Neuronal stem cell (in vitro differentiated cells): ENCODE results near the gene MRPL33.
A peak's percentile ranks its signal among the peaks of the same experiment; 100 is the strongest.

ENCODE experiments used
- DNase-seq: peaks from one replicate; pipeline ENCODE4 v3.0.0-alpha.2; 2013; ENCODE audit warnings: low spot score
- H2AFZ ChIP-seq: one replicate; pipeline ENCODE4 v1.6.1; 2013; ENCODE audit warnings: mild to moderate bottlenecking, low read length, inconsistent platforms
- H2AK5ac ChIP-seq: 2 replicates; pipeline ENCODE4 v1.6.1; 2013; ENCODE audit warnings: low read depth, mild to moderate bottlenecking, inconsistent platforms, low read length, moderate library complexity, mixed read lengths
- H2BK120ac ChIP-seq: 2 replicates; pipeline ENCODE4 v1.6.1; 2013; ENCODE audit warnings: low read depth, mild to moderate bottlenecking, inconsistent platforms, low read length, moderate library complexity, mixed read lengths
- H2BK12ac ChIP-seq: one replicate; pipeline ENCODE4 v1.6.1; 2013; ENCODE audit warnings: low read length, inconsistent platforms
- H2BK15ac ChIP-seq: 2 replicates; pipeline ENCODE4 v1.6.1; 2013; ENCODE audit warnings: mild to moderate bottlenecking, low read length, inconsistent platforms, mixed read lengths
- H2BK5ac ChIP-seq: one replicate; pipeline ENCODE4 v1.6.1; 2013; ENCODE audit warnings: inconsistent platforms, mild to moderate bottlenecking, low read length, moderate library complexity
- H3K14ac ChIP-seq: one replicate; pipeline ENCODE4 v1.6.1; 2013; ENCODE audit warnings: low read length, inconsistent platforms
- H3K18ac ChIP-seq: 2 replicates; pipeline ENCODE4 v1.6.1; 2013; ENCODE audit warnings: low read length, inconsistent platforms
- H3K23ac ChIP-seq: 2 replicates; pipeline ENCODE4 v1.6.1; 2013; ENCODE audit warnings: low read depth, mild to moderate bottlenecking, mixed read lengths, low read length, inconsistent platforms; ENCODE audit not compliant: poor library complexity
- H3K27ac ChIP-seq: replicated peaks from 3 replicates; pipeline ENCODE4 v1.5.1; 2013; ENCODE audit warnings: low read length, inconsistent platforms
- H3K27me3 ChIP-seq, 3 experiments: 2 replicates each; pipeline ENCODE4 v1.6.1; 2013; ENCODE audit warnings: low read length in 3 of 3, mild to moderate bottlenecking in 2 of 3, inconsistent platforms in 1 of 3, low read depth in 1 of 3, mixed read lengths in 1 of 3, moderate library complexity in 1 of 3; ENCODE audit not compliant: control insufficient read depth in 3 of 3, insufficient read depth in 3 of 3
- H3K36me3 ChIP-seq, 2 donors: replicated peaks in 1 of 2; 2 replicates each; pipeline ENCODE4 v1.6.1; 2013; ENCODE audit warnings: low read length in 2 of 2; ENCODE audit not compliant: control insufficient read depth in 2 of 2, insufficient read depth in 2 of 2
- H3K4ac ChIP-seq: 2 replicates; pipeline ENCODE4 v1.6.1; 2013; ENCODE audit warnings: inconsistent platforms, mild to moderate bottlenecking, low read length, moderate library complexity
- H3K4me1 ChIP-seq, 2 donors: 1 replicate in 1 of 2; 2 replicates in 1 of 2; pipeline ENCODE4 v1.6.1; 2013; ENCODE audit warnings: low read length in 2 of 2, low read depth in 1 of 2; ENCODE audit not compliant: control insufficient read depth in 2 of 2, insufficient read depth in 1 of 2
- H3K4me2 ChIP-seq: one replicate; pipeline ENCODE4 v1.6.1; 2013; ENCODE audit warnings: mild to moderate bottlenecking, low read length, inconsistent platforms; ENCODE audit not compliant: insufficient read depth, poor library complexity, severe bottlenecking
- H3K4me3 ChIP-seq, 2 donors: 2 replicates each; pipeline ENCODE4 v1.5.1; 2013; ENCODE audit warnings: low read length in 2 of 2, mild to moderate bottlenecking in 2 of 2, inconsistent platforms in 1 of 2, moderate library complexity in 1 of 2
- H3K79me1 ChIP-seq: one replicate; pipeline ENCODE4 v1.6.1; 2013; ENCODE audit warnings: low read depth, mild to moderate bottlenecking, inconsistent platforms, low read length, moderate library complexity
- H3K9ac ChIP-seq: one replicate; pipeline ENCODE4 v1.6.1; 2013; ENCODE audit warnings: mild to moderate bottlenecking, low read depth, low read length, inconsistent platforms; ENCODE audit not compliant: poor library complexity
- H3K9me3 ChIP-seq, 2 donors: replicated peaks in 1 of 2; 2 replicates each; pipeline versions ENCODE3 to v1.6.1; 2013; ENCODE audit warnings: low read length in 2 of 2, mild to moderate bottlenecking in 2 of 2, inconsistent platforms in 1 of 2, low read depth in 1 of 2, mixed read lengths in 1 of 2, moderate library complexity in 1 of 2; ENCODE audit not compliant: control insufficient read depth in 2 of 2, insufficient read depth in 1 of 2
- H4K8ac ChIP-seq: one replicate; pipeline ENCODE4 v1.6.1; 2013; ENCODE audit warnings: low read depth, mild to moderate bottlenecking, inconsistent platforms, low read length, moderate library complexity
- H4K91ac ChIP-seq: one replicate; pipeline ENCODE4 v1.6.1; 2013; ENCODE audit warnings: low read length, low read depth, mild to moderate bottlenecking, inconsistent platforms; ENCODE audit not compliant: poor library complexity
- WGBS, 2 donors: extraction: QIAGEN DNeasy Blood & Tissue Kit; methylation state at CpG; one replicate each; pipeline ENCODE4 v1.1.7; 2013; ENCODE audit warnings: missing lambda C conversion rate in 2 of 2, mixed read lengths in 1 of 2; ENCODE audit not compliant: insufficient read length in 2 of 2, insufficient replicate concordance in 1 of 2; ENCODE audit errors: extremely low coverage in 2 of 2; 5-methylcytosine and 5-hydroxymethylcytosine counted together

MRPL33 gene

GRCh38 chr2:27798948-27799645, 27.6 kb downstream of the MRPL33 start:
- H3K9ac ChIP-seq, result no peak overlapping the region
- no peaks in the 10 kb centered on the region for H3K27me3 ChIP-seq
- peak overlapping the region; percentile 45 for H2AFZ ChIP-seq
- H3K4me2 ChIP-seq, result no peak overlapping the region
- WGBS, 2 donors, result no CpG with 5 or more reads among the region's 11 CpGs
- no peak overlapping the region for H3K4ac ChIP-seq
- peaks cover 3% of the 10 kb centered on the region for H3K79me1 ChIP-seq
- no peak overlapping the region for H2BK15ac ChIP-seq
- H3K23ac ChIP-seq, result no peak overlapping the region
- no peak overlapping the region for H2BK12ac ChIP-seq
- H3K9me3 ChIP-seq, result peaks cover 0 to 2% of the 10 kb centered on the region in 2 donors
- no peak overlapping the region for H2AK5ac ChIP-seq
- no peak overlapping the region for H4K91ac ChIP-seq
- H3K18ac ChIP-seq, result peak overlapping the region; percentile 44
- H2BK120ac ChIP-seq, result no peak overlapping the region
- H3K4me1 ChIP-seq, result peaks cover 20 to 25% of the 10 kb centered on the region in 2 donors
- H3K14ac ChIP-seq, result no peak overlapping the region
- H2BK5ac ChIP-seq, result no peak overlapping the region
- H4K8ac ChIP-seq, result no peak overlapping the region
- H3K27ac ChIP-seq, result peak overlapping the region; percentile 73
- no peaks in the 10 kb centered on the region for H3K36me3 ChIP-seq
- peak; percentile 31 for DNase-seq
- H3K4me3 ChIP-seq, result no peak overlapping the region

GRCh38 chr2:27799646-27800010, 28.1 kb downstream of the MRPL33 start:
- no peak overlapping the region for H4K91ac ChIP-seq
- no peaks in the 10 kb centered on the region for H3K36me3 ChIP-seq
- H2BK12ac ChIP-seq, result no peak overlapping the region
- peak overlapping the region; percentile 73 for H3K27ac ChIP-seq
- H3K9me3 ChIP-seq, result peaks cover 0 to 2% of the 10 kb centered on the region in 2 donors
- H3K4me2 ChIP-seq, result no peak overlapping the region
- WGBS, 2 donors, result no CpG with 5 or more reads among the region's 4 CpGs
- H3K4me1 ChIP-seq, result peaks cover 20 to 25% of the 10 kb centered on the region in 2 donors
- no peak overlapping the region for H2BK5ac ChIP-seq
- no peak overlapping the region for H4K8ac ChIP-seq
- no peak overlapping the region for H3K18ac ChIP-seq
- no peak overlapping the region for H3K14ac ChIP-seq
- H2AFZ ChIP-seq, result peak overlapping the region; percentile 45
- no peak overlapping the region for H2AK5ac ChIP-seq
- no peak overlapping the region for H3K23ac ChIP-seq
- H2BK15ac ChIP-seq, result no peak overlapping the region
- no peak overlapping the region for H2BK120ac ChIP-seq
- no peak for DNase-seq
- H3K9ac ChIP-seq, result no peak overlapping the region
- H3K4me3 ChIP-seq, result no peak overlapping the region
- H3K27me3 ChIP-seq, result no peaks in the 10 kb centered on the region
- no peak overlapping the region for H3K4ac ChIP-seq
- H3K79me1 ChIP-seq, result peaks cover 3% of the 10 kb centered on the region

GRCh38 chr2:27800856-27801255, 29.3 kb downstream of the MRPL33 start:
- H4K91ac ChIP-seq, result no peak overlapping the region
- no peak overlapping the region for H2BK120ac ChIP-seq
- DNase-seq, result no peak
- peak overlapping the region in 1 of 2 donors; percentile 68 for H3K4me3 ChIP-seq
- no peaks in the 10 kb centered on the region for H3K27me3 ChIP-seq
- no peak overlapping the region for H2BK15ac ChIP-seq
- H3K18ac ChIP-seq, result no peak overlapping the region
- WGBS, 2 donors, result no CpG with 5 or more reads among the region's 6 CpGs
- no peak overlapping the region for H3K4ac ChIP-seq
- no peak overlapping the region for H2AK5ac ChIP-seq
- no peak overlapping the region for H3K4me2 ChIP-seq
- H3K9ac ChIP-seq, result no peak overlapping the region
- no peak overlapping the region for H3K27ac ChIP-seq
- peak overlapping the region; percentile 38 for H3K23ac ChIP-seq
- no peak overlapping the region for H4K8ac ChIP-seq
- peaks cover 3% of the 10 kb centered on the region for H3K79me1 ChIP-seq
- H3K9me3 ChIP-seq, result peaks cover 0 to 2% of the 10 kb centered on the region in 2 donors
- no peaks in the 10 kb centered on the region for H3K36me3 ChIP-seq
- no peak overlapping the region for H2BK5ac ChIP-seq
- no peak overlapping the region for H2BK12ac ChIP-seq
- H2AFZ ChIP-seq, result no peak overlapping the region
- peak overlapping the region; percentile 9 for H3K14ac ChIP-seq
- peaks cover 14% of the 10 kb centered on the region in 2 donors for H3K4me1 ChIP-seq

- Histone ChIP-seq H3K27ac (no peak overlapping the region), H3K79me1 (peaks cover 3% of the 10 kb centered on the region), H3K9ac (no peak overlapping the region), H3K9me3 (peaks cover 0 to 2% of the 10 kb centered on the region in 2 donors), H3K27me3 (no peaks in the 10 kb centered on the region), H3K4ac (no peak overlapping the region), H3K4me3 (no peak overlapping the region), H3K4me1 (peaks cover 9 to 14% of the 10 kb centered on the region in 2 donors), H2BK5ac (no peak overlapping the region), H2BK120ac (no peak overlapping the region), H3K18ac (no peak overlapping the region), H3K36me3 (no peaks in the 10 kb centered on the region), H2BK12ac (no peak overlapping the region), H4K91ac (no peak overlapping the region), H3K14ac (no peak overlapping the region), H4K8ac (no peak overlapping the region), H2AK5ac (no peak overlapping the region), H3K23ac (no peak overlapping the region), H2BK15ac (no peak overlapping the region), H2AFZ (no peak overlapping the region), H3K4me2 (no peak overlapping the region)
- DNase-seq, result no peak
- WGBS, 2 donors, result no CpG with 5 or more reads among the region's 6 CpGs
Observed at GRCh38 chr2:27802547-27802946, 31.0 kb downstream of the MRPL33 start.
